ENCODE data around the gene TOP1. TPM values are rescaled to one million over a fixed set of nuclear protein-coding genes. Genes with fewer than 3 reads are reported as not detected.
A peak's percentile ranks its signal among the peaks of the same experiment; 100 is the strongest.

TOP1 gene
- total RNA-seq, 1 donor from 2014 or later, result 16.2 TPM

DNA sequence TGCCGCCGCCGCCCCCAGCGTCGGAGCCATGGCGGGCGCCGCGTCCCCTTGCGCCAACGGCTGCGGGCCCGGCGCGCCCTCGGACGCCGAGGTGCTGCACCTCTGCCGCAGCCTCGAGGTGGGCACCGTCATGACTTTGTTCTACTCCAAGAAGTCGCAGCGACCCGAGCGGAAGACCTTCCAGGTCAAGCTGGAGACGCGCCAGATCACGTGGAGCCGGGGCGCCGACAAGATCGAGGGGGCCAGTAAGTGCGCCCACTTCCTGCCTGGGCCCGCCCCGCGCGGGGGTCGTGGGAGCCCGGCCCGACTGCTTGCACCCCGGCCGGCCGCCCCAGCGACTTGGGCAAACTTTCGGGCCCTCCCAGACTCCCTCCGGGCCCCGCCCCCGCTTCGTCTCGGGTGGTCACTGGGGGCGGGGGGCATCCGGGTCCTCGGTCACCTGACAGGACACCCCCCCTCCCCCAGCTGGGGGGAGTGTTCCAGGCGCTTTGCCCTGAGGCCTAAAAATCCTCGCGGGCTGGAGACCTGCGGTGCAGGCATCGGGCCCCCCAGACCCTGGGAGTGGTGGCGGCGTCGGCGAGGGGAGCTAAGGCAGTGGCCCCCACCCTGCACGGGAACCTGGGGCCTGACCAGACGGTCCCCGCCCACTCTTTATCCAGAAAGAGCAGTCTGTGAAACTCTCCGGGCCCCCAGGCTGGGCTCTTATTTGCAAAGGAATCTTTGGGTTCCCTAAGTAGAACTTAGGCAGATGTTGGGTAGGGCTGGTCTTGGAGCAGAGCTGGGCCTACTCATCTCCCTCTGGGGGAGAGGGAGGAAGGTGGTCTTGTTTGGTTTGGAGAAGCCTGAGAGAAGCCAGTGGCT, 109.2 kb downstream of the TOP1 start:
- TF ChIP-seq, protein P1, sequence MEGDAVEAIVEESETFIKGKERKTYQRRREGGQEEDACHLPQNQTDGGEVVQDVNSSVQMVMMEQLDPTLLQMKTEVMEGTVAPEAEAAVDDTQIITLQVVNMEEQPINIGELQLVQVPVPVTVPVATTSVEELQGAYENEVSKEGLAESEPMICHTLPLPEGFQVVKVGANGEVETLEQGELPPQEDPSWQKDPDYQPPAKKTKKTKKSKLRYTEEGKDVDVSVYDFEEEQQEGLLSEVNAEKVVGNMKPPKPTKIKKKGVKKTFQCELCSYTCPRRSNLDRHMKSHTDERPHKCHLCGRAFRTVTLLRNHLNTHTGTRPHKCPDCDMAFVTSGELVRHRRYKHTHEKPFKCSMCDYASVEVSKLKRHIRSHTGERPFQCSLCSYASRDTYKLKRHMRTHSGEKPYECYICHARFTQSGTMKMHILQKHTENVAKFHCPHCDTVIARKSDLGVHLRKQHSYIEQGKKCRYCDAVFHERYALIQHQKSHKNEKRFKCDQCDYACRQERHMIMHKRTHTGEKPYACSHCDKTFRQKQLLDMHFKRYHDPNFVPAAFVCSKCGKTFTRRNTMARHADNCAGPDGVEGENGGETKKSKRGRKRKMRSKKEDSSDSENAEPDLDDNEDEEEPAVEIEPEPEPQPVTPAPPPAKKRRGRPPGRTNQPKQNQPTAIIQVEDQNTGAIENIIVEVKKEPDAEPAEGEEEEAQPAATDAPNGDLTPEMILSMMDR (conservative IDR thresholded peaks at IDR 0.05; ENCODE audit: low read depth, low read length), result no peak
- no peak for DNase-seq (ENCODE audit: low read depth)

DNA sequence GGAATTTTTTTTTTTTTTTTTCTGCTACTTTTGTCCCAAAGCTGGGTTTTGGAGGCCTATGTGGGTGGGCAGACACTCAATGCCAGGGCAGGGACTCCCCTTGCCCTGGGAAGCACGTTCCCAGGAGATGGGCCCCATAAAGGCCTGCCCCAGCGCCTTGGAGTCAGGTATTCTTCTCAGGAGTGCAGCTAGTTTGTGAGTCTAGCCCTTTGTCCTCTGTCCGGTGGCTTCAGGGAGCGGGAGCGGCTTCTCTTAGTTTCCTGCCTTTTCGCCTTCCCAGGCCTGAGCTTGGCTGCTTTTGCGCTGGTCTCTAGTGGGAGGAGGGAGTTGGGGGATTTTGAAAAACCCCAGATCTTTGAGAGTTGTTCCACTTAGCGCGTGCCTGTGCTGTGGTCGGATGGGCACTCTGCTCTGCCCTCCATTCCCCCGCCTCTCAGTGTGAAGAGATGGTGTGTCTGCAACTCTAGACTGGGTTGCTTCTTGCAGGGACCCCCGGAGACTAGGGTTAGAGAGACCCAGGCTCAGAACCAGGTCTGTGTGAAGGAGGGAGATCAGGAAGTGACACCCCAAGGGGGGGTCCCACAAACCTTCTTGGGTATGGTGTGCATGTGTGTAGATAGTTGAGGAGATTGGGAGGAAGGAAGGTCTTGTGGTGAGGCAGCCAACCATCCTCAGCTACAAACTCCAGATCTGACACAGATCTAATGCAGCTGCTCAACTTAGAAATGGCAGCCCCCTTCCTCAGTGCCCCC, 110.0 kb downstream of the TOP1 start:
- TF ChIP-seq, protein P1 (conservative IDR thresholded peaks at IDR 0.05; ENCODE audit: low read depth, low read length), result no peak
- H3K4me3 ChIP-seq (ENCODE audit: low read depth, low read length), result peak overlapping the region; percentile 68
- DNase-seq (ENCODE audit: low read depth), result no peak

More for the DNA sequence above, 109.2 kb downstream of the TOP1 start:
- H3K4me3 ChIP-seq (ENCODE audit: low read depth, low read length), result peak overlapping the region; percentile 68

DNA sequence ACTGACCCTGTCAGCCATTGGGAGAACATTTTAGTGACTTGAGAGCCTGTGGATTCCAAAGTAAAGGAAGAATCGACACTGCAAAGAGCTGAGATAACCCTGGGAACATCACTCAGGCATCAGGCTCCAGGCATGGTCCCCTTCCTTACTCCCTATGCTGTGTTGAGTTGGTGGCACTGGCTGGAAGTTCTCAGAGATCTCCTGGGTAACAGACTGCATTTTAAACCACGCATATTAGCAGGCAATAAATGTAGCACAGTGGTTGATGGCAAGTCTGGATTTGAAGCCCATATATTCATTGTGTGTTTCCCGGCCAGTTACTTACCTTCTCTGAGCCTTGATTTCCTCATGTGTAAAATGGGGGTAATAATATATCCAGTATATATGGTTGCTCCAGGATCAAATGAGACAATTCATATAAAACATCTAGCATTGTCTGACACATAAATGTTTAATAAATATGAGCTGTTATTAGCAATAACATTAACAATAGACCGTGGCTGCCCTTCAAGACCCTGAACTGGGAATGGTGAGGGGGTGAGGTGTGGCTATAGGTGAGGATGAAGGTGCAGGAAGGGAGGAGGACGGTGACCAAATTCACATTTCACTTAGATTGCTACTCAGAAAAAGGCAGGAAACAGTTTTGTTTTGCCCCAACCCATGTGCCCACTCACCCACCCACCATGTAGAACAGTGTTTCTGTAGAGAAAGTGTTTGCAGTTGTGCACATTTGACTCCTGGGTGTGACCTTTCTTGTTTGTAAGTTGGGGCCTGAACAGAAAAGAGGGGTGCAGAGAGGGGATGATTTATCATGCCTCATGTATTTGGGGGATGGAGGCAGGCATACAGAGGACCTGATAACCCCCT, 110.8 kb downstream of the TOP1 start:
- no peak for DNase-seq (ENCODE audit: low read depth)
- TF ChIP-seq, protein P1 (conservative IDR thresholded peaks at IDR 0.05; ENCODE audit: low read depth, low read length), result no peak
- H3K4me3 ChIP-seq (ENCODE audit: low read depth, low read length), result peak overlapping the region; percentile 68

DNA sequence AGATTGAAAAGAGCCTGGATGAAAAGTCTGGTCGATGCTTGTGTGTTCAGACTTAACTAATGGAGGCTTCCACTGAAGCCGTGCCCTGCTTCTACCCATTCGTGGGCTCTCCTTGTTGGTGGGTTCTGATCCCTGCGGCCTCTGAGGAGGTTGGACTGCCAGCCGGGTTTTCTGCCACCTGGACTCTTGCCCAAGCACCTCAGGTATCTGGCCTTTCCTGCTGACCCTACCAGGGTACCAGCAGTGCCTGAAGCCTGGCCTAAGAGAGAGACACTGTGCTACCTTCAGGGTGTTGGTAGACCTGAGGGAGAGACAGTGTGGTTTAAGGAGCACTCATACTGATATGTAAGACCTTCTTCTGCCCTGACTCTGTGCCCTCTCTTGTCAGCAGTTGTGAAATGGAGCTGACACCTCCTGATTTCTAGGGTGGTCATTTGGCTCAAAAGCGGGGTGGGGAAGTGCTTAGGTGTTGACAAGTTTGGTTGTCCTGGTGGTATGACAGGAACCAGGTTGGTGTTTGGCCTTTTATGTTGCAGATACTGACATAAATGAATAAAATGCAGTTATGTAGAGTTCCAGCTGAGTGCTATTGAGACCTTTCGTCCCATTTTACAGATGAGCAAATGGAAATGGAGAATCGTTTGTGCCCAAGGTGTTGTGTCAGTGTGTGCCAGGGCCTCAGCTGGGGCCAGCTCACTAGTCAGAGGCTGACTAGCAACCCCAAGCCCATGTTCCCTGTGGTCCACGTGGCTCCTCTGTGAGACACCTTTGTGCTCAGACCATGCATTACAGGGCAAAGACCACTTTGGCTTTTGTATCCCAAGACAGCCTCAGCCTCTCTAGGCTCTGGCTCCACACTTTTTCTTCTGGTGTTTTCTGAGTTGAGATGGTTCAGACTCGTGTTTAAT, 111.9 kb downstream of the TOP1 start:
- TF ChIP-seq, protein P1 (conservative IDR thresholded peaks at IDR 0.05; ENCODE audit: low read depth, low read length), result no peak
- H3K4me3 ChIP-seq (ENCODE audit: low read depth, low read length), result peak overlapping the region; percentile 15
- no peak for DNase-seq (ENCODE audit: low read depth)

DNA sequence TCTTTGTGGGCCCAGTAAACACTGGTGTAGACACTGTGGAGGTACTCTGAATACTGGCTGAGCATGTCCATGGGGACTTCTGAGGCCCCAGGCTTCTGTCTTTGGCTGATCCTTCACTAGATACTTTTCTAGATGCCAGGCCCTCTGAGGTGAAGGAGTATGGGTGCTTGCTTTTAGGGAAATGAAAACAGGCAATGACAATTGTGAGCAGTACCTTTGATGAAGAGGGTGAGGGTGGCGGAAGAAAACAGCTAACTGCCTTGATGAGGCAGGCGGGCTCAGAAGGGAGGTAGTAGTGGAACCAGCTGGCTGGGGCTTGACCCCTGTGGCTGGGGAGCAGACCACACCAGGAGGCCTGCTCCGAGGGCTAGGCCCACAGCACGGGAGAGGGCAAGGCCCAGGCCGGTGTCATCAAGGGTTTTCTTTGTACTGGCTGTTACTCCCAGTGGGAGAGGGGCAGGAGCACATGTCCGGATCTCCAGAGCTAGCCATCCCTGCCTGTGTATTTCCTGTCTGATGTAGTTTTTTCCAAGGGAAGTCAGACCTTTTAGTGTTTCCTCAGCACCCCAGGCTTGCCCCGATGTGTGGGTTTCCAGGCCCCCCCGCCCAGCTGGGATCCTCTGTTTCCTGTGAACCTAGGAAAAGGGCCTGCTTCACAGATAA, 112.7 kb downstream of the TOP1 start:
- TF ChIP-seq, protein P1 (conservative IDR thresholded peaks at IDR 0.05; ENCODE audit: low read depth, low read length), result no peak
- H3K4me3 ChIP-seq (ENCODE audit: low read depth, low read length), result no peak overlapping the region
- DNase-seq (ENCODE audit: low read depth), result no peak

Measured in epithelial cell of proximal tubule (primary cell).